MCF 10A (cell line): ENCODE results near the gene CHD1. TPM values are rescaled to one million over a fixed set of nuclear protein-coding genes. Genes with fewer than 3 reads are reported as not detected.

Experiments used
- BruUV-seq: library from RNA; stranded (reverse); fragments of 400-500 nt; replicated peaks from 2 replicates; lab custom pipeline; 2021; lab: Mats Ljungman, UMichigan
- CTCF ChIA-PET: fragments of 300-600 bp; sonication (Branson Sonifier 250); formaldehyde crosslinking; extraction: SDS; loops from one replicate; lab custom pipeline; 2021; ENCODE audit warnings: antibody characterized with exemption, inconsistent platforms; lab: Yijun Ruan, JAX
- POLR2A ChIA-PET: fragments of 300-600, 350-650 bp; sonication (Branson Sonifier 250); formaldehyde crosslinking; extraction: SDS; loops from one replicate; lab custom pipeline; 2020; ENCODE audit warnings: antibody characterized with exemption, inconsistent platforms; lab: Yijun Ruan, JAX
- DNase-seq: peaks from one replicate; pipeline ENCODE4 v3.0.0-alpha.2; 2018; ENCODE audit not compliant: unreplicated experiment
- H3K27ac Mint-ChIP-seq: one replicate; pipeline ENCODE4 v1.8.0; 2022; ENCODE audit warnings: mild to moderate bottlenecking, low read depth, mixed read lengths; ENCODE audit not compliant: unreplicated experiment
- H3K27me3 Mint-ChIP-seq: one replicate; pipeline ENCODE4 v1.8.0; 2022; ENCODE audit warnings: mixed read lengths; ENCODE audit not compliant: insufficient read depth, unreplicated experiment
- H3K36me3 Mint-ChIP-seq: one replicate; pipeline ENCODE4 v1.8.0; 2022; ENCODE audit warnings: mild to moderate bottlenecking, moderate library complexity, mixed read lengths; ENCODE audit not compliant: insufficient read depth, unreplicated experiment
- H3K4me1 Mint-ChIP-seq: one replicate; pipeline ENCODE4 v1.8.0; 2022; ENCODE audit warnings: mixed read lengths; ENCODE audit not compliant: insufficient read depth, unreplicated experiment
- H3K4me3 Mint-ChIP-seq: one replicate; pipeline ENCODE4 v1.8.0; 2022; ENCODE audit warnings: mild to moderate bottlenecking, moderate library complexity, mixed read lengths; ENCODE audit not compliant: unreplicated experiment
- H3K9me3 Mint-ChIP-seq: one replicate; pipeline ENCODE4 v1.8.0; 2022; ENCODE audit warnings: mixed read lengths; ENCODE audit not compliant: unreplicated experiment
- CTCF ChIP-seq: fragments of 200-600 bp; IDR thresholded peaks from one replicate; pipeline ENCODE4 v1.8.0; 2022; ENCODE audit warnings: antibody characterized with exemption, mild to moderate bottlenecking; ENCODE audit not compliant: unreplicated experiment
- intact Hi-C: fragments of 100-400 bp; cut with micrococcal nuclease; formaldehyde crosslinking; loops from 2 replicates; pipeline ENCODE4 v1.14.1; 2022
- total RNA-seq: library from RNA; stranded (reverse); gene quantifications from 2 replicates; pipeline ENCODE4 v1.2.3, GENCODE V29; 2022

CHD1 gene
- total RNA-seq, 1 experiment from 2014 or later, result 54.7 TPM

- Mint-ChIP-seq H3K27ac (peak overlapping the region; percentile 35), H3K36me3 (no peaks in the 10 kb centered on the region), H3K4me3 (no peak overlapping the region), H3K27me3 (no peaks in the 10 kb centered on the region), H3K9me3 (no peaks in the 10 kb centered on the region), H3K4me1 (peaks cover 22% of the 10 kb centered on the region)
- intact Hi-C loops, result loop anchor here (2.0 kb wide), 1 partner anchor 57 kb away; no protein-coding TSS in a partner anchor
- no TSS peak for BruUV-seq
- TF ChIP-seq CTCF, result no peak
- POLR2A ChIA-PET, result interaction anchor here (0.7 to 2.1 kb wide), 3 partner anchors 18 to 50 kb away, joined by 3 to 10 read pairs (median 3); partner anchors contain the start of gene CHD1
- CTCF ChIA-PET, result interaction anchor here (0.6 to 0.7 kb wide), 2 partner anchors 865 to 965 kb away, joined by 4 read pairs; no protein-coding TSS in a partner anchor
- DNase-seq, result no peak
These were observed 47.0 kb upstream of the CHD1 start for GRCh38 chr5:98975682-98976407.

GRCh38 chr5:98975223-98975622 lies 46.4 kb upstream of the CHD1 start:
- Mint-ChIP-seq H3K4me3 (no peak overlapping the region), H3K9me3 (no peaks in the 10 kb centered on the region), H3K4me1 (peaks cover 22% of the 10 kb centered on the region), H3K36me3 (no peaks in the 10 kb centered on the region), H3K27ac (peak overlapping the region; percentile 35), H3K27me3 (no peaks in the 10 kb centered on the region)
- intact Hi-C loops, result loop anchor here (2.0 kb wide), 1 partner anchor 58 kb away; no protein-coding TSS in a partner anchor
- DNase-seq, result peak; percentile 38
- ChIA-PET POLR2A (interaction anchor here (1.0 to 2.1 kb wide), 2 partner anchors 46 to 49 kb away, joined by 3 to 10 read pairs; partner anchors contain the start of gene CHD1), CTCF (interaction anchor here (0.7 kb wide), 1 partner anchor 865 kb away, joined by 4 read pairs; no protein-coding TSS in a partner anchor)
- no TSS peak for BruUV-seq
- no peak for TF ChIP-seq CTCF

- BruUV-seq, result no TSS peak
- DNase-seq, result no peak
- POLR2A ChIA-PET, result interaction anchor here (0.9 to 1.0 kb wide), 2 partner anchors 17 to 31 kb away, joined by 3 to 4 read pairs; no protein-coding TSS in a partner anchor
- H3K4me3 Mint-ChIP-seq, result no peak overlapping the region
- no peaks in the 10 kb centered on the region for H3K4me1 Mint-ChIP-seq
- no peak overlapping the region for H3K27ac Mint-ChIP-seq
- no peaks in the 10 kb centered on the region for H3K9me3 Mint-ChIP-seq
- CTCF ChIA-PET, result interaction anchor here (0.7 to 1.0 kb wide), 2 partner anchors 30 to 55 kb away, joined by 3 to 5 read pairs; no protein-coding TSS in a partner anchor
- no peaks in the 10 kb centered on the region for H3K27me3 Mint-ChIP-seq
- no peak for TF ChIP-seq CTCF
- intact Hi-C loops, result no loop called here
- H3K36me3 Mint-ChIP-seq, result no peaks in the 10 kb centered on the region
These were observed 40.6 kb upstream of the CHD1 start for GRCh38 chr5:98969400-98969799.

- no peaks in the 10 kb centered on the region for H3K27me3 Mint-ChIP-seq
- DNase-seq, result no peak
- no peaks in the 10 kb centered on the region for H3K9me3 Mint-ChIP-seq
- no peak for TF ChIP-seq CTCF
- H3K4me3 Mint-ChIP-seq, result no peak overlapping the region
- intact Hi-C loops, result no loop called here
- no peaks in the 10 kb centered on the region for H3K36me3 Mint-ChIP-seq
- H3K4me1 Mint-ChIP-seq, result no peaks in the 10 kb centered on the region
- H3K27ac Mint-ChIP-seq, result no peak overlapping the region
- BruUV-seq, result no TSS peak
- ChIA-PET POLR2A (interaction anchor here (0.8 to 1.2 kb wide), 2 partner anchors 11 to 38 kb away, joined by 3 read pairs; no protein-coding TSS in a partner anchor), CTCF (interaction anchor here (0.6 to 1.0 kb wide), 3 partner anchors 10 to 29 kb away, joined by 3 to 5 read pairs (median 3); no protein-coding TSS in a partner anchor)
These were observed 39.3 kb upstream of the CHD1 start for GRCh38 chr5:98968056-98968564.
